SU-DHL-6 (cell line): ENCODE results near the gene CISD3.
A peak's percentile ranks its signal among the peaks of the same experiment; 100 is the strongest.

Source experiments
- H2AFZ ChIP-seq: fragments of 200-600 bp; sonication (generic); 2 replicates; pipeline ENCODE4 v1.6.1; 2014; ENCODE audit warnings: low read depth, mild to moderate bottlenecking, moderate library complexity, mixed read lengths, antibody characterized with exemption, low read length; ENCODE audit not compliant: severe bottlenecking
- H3F3A ChIP-seq: fragments of 200-600 bp; shearing (Covaris generic); 2 replicates; pipeline ENCODE4 v1.6.0; 2016; ENCODE audit warnings: antibody characterized with exemption, mild to moderate bottlenecking; ENCODE audit not compliant: insufficient read depth
- H3K27ac ChIP-seq: fragments of 200-600 bp; sonication (generic); 2 replicates; pipeline ENCODE4 v1.5.1; 2016; ENCODE audit warnings: low read depth, mild to moderate bottlenecking, low read length, moderate library complexity, mixed read lengths
- H3K27me3 ChIP-seq: fragments of 200-600 bp; sonication (generic), shearing (Covaris generic); 2 replicates; pipeline ENCODE4 v1.6.0; 2014; ENCODE audit warnings: mild to moderate bottlenecking, low read length
- H3K36me3 ChIP-seq: fragments of 200-600 bp; sonication (generic); 2 replicates; pipeline ENCODE4 v1.6.1; 2014; ENCODE audit warnings: mild to moderate bottlenecking, low read length, mixed read lengths
- H3K4me2 ChIP-seq: fragments of 300-600, 200-600 bp; shearing (Covaris generic), sonication (generic); 2 replicates; pipeline ENCODE4 v1.6.0; 2014; ENCODE audit warnings: low read length, low read depth, mild to moderate bottlenecking; ENCODE audit not compliant: poor library complexity, severe bottlenecking
- H3K4me3 ChIP-seq: fragments of 200-600 bp; sonication (generic); 2 replicates; pipeline ENCODE4 v1.5.1; 2014; ENCODE audit warnings: antibody characterized with exemption, low read length, mild to moderate bottlenecking, mixed read lengths; ENCODE audit not compliant: insufficient read depth, poor library complexity, severe bottlenecking
- H3K79me2 ChIP-seq: fragments of 200-600 bp; sonication (generic); 2 replicates; pipeline ENCODE4 v1.6.1; 2014; ENCODE audit warnings: mild to moderate bottlenecking, low read length, moderate library complexity; ENCODE audit not compliant: insufficient read depth
- H3K9ac ChIP-seq: fragments of 200-600 bp; sonication (generic); 2 replicates; pipeline ENCODE4 v1.7.0; 2014; ENCODE audit warnings: mild to moderate bottlenecking, low read length
- H3K9me2 ChIP-seq: fragments of 200-600 bp; sonication (generic); replicated peaks from 2 replicates; pipeline ENCODE4 v1.6.1; 2014; ENCODE audit warnings: low read length; ENCODE audit not compliant: insufficient read depth
- H3K9me3 ChIP-seq: fragments of 200-600 bp; sonication (generic); 2 replicates; pipeline ENCODE4 v1.6.1; 2014; ENCODE audit warnings: low read length, mixed read lengths; ENCODE audit not compliant: insufficient read depth
- H4K20me1 ChIP-seq: fragments of 200-600 bp; sonication (generic); 2 replicates; pipeline ENCODE4 v1.6.1; 2014; ENCODE audit warnings: low read depth, mild to moderate bottlenecking, antibody characterized with exemption, low read length, moderate library complexity, mixed read lengths
- CTCF ChIP-seq: fragments of 200-600 bp; sonication (generic); IDR thresholded peaks from one replicate; pipeline ENCODE4 v1.5.1; 2017; ENCODE audit warnings: antibody characterized with exemption, mild to moderate bottlenecking, low read length, moderate library complexity; ENCODE audit not compliant: insufficient read depth, poor library complexity, severe bottlenecking
- EZH2phosphoT487 ChIP-seq: fragments of 200-600 bp; sonication (generic), shearing (Covaris generic); conservative IDR thresholded peaks from 2 replicates; pipeline ENCODE4 v1.6.1; 2018; ENCODE audit warnings: mild to moderate bottlenecking, antibody characterized with exemption, low read length, moderate library complexity, mixed read lengths

CISD3 gene

GRCh38 chr17:38753071-38753506 is 22.9 kb downstream of the CISD3 start:
- Histone ChIP-seq H3F3A (0 out of 2 replicates have a peak, but pooled peaks cover 9% of the 10 kb centered on the region), H2AFZ (peak overlapping the region; percentile 59), H3K9me3 (no peaks in the 10 kb centered on the region), H4K20me1 (no peaks in the 10 kb centered on the region), H3K36me3 (peaks cover 12% of the 10 kb centered on the region), H3K4me3 (peak overlapping the region; percentile 75), H3K9me2 (no peaks in the 10 kb centered on the region), H3K27ac (peak overlapping the region; percentile 47; the same call in 1 of the 2 replicates), H3K9ac (peak overlapping the region; percentile 92), H3K79me2 (peaks cover 28% of the 10 kb centered on the region), H3K4me2 (peak overlapping the region; percentile 65), H3K27me3 (no peaks in the 10 kb centered on the region)
- TF ChIP-seq EZH2phosphoT487 (no peak), CTCF (no peak)

- peaks cover 15% of the 10 kb centered on the region for H3K36me3 ChIP-seq
- H3K27me3 ChIP-seq: no peaks in the 10 kb centered on the region
- no peaks in the 10 kb centered on the region for H4K20me1 ChIP-seq
These were observed 31.5 kb downstream of the CISD3 start for GRCh38 chr17:38761612-38762011.

GRCh38 chr17:38762231-38762630 is 32.1 kb downstream of the CISD3 start:
- Histone ChIP-seq H3K36me3 (peaks cover 13% of the 10 kb centered on the region), H3F3A (no peaks in the 10 kb centered on the region)
- no peak for TF ChIP-seq EZH2phosphoT487
- TF ChIP-seq CTCF: no peak

More at GRCh38 chr17:38761612-38762011, 31.5 kb downstream of the CISD3 start:
- H3K9ac ChIP-seq: no peak overlapping the region
- H3K9me2 ChIP-seq: no peaks in the 10 kb centered on the region
- no peak for TF ChIP-seq EZH2phosphoT487
- peak; percentile 24 for TF ChIP-seq CTCF
- H3K4me3 ChIP-seq: no peak overlapping the region
- H3F3A ChIP-seq: no peaks in the 10 kb centered on the region
- H3K27ac ChIP-seq: no peak overlapping the region
- no peaks in the 10 kb centered on the region for H3K79me2 ChIP-seq
- no peak overlapping the region for H2AFZ ChIP-seq
- H3K9me3 ChIP-seq: no peaks in the 10 kb centered on the region
- no peak overlapping the region for H3K4me2 ChIP-seq

More at GRCh38 chr17:38762231-38762630, 32.1 kb downstream of the CISD3 start:
- H3K27ac ChIP-seq: no peak overlapping the region
- no peak overlapping the region for H3K4me2 ChIP-seq
- no peak overlapping the region for H3K4me3 ChIP-seq
- no peak overlapping the region for H3K9ac ChIP-seq
- no peaks in the 10 kb centered on the region for H4K20me1 ChIP-seq
- no peak overlapping the region for H2AFZ ChIP-seq
- no peaks in the 10 kb centered on the region for H3K27me3 ChIP-seq
- no peaks in the 10 kb centered on the region for H3K9me2 ChIP-seq
- H3K79me2 ChIP-seq: no peaks in the 10 kb centered on the region
- H3K9me3 ChIP-seq: no peaks in the 10 kb centered on the region
